SU-DHL-6 (cell line): ENCODE measurements around the gene SHOX.

ENCODE experiments used
- H2AFZ ChIP-seq: fragments of 200-600 bp; sonication (generic); 2 replicates; pipeline ENCODE4 v1.6.1; 2014; ENCODE audit warnings: low read depth, mild to moderate bottlenecking, moderate library complexity, mixed read lengths, antibody characterized with exemption, low read length; ENCODE audit not compliant: severe bottlenecking
- H3F3A ChIP-seq: fragments of 200-600 bp; shearing (Covaris generic); 2 replicates; pipeline ENCODE4 v1.6.0; 2016; ENCODE audit warnings: antibody characterized with exemption, mild to moderate bottlenecking; ENCODE audit not compliant: insufficient read depth
- H3K27ac ChIP-seq: fragments of 200-600 bp; sonication (generic); 2 replicates; pipeline ENCODE4 v1.5.1; 2016; ENCODE audit warnings: low read depth, mild to moderate bottlenecking, low read length, moderate library complexity, mixed read lengths
- H3K27me3 ChIP-seq: fragments of 200-600 bp; sonication (generic), shearing (Covaris generic); 2 replicates; pipeline ENCODE4 v1.6.0; 2014; ENCODE audit warnings: mild to moderate bottlenecking, low read length
- H3K36me3 ChIP-seq: fragments of 200-600 bp; sonication (generic); 2 replicates; pipeline ENCODE4 v1.6.1; 2014; ENCODE audit warnings: mild to moderate bottlenecking, low read length, mixed read lengths
- H3K4me2 ChIP-seq: fragments of 300-600, 200-600 bp; shearing (Covaris generic), sonication (generic); 2 replicates; pipeline ENCODE4 v1.6.0; 2014; ENCODE audit warnings: low read length, low read depth, mild to moderate bottlenecking; ENCODE audit not compliant: poor library complexity, severe bottlenecking
- H3K4me3 ChIP-seq: fragments of 200-600 bp; sonication (generic); 2 replicates; pipeline ENCODE4 v1.5.1; 2014; ENCODE audit warnings: antibody characterized with exemption, low read length, mild to moderate bottlenecking, mixed read lengths; ENCODE audit not compliant: insufficient read depth, poor library complexity, severe bottlenecking
- H3K79me2 ChIP-seq: fragments of 200-600 bp; sonication (generic); 2 replicates; pipeline ENCODE4 v1.6.1; 2014; ENCODE audit warnings: mild to moderate bottlenecking, low read length, moderate library complexity; ENCODE audit not compliant: insufficient read depth
- H3K9ac ChIP-seq: fragments of 200-600 bp; sonication (generic); 2 replicates; pipeline ENCODE4 v1.7.0; 2014; ENCODE audit warnings: mild to moderate bottlenecking, low read length
- H3K9me2 ChIP-seq: fragments of 200-600 bp; sonication (generic); replicated peaks from 2 replicates; pipeline ENCODE4 v1.6.1; 2014; ENCODE audit warnings: low read length; ENCODE audit not compliant: insufficient read depth
- H3K9me3 ChIP-seq: fragments of 200-600 bp; sonication (generic); 2 replicates; pipeline ENCODE4 v1.6.1; 2014; ENCODE audit warnings: low read length, mixed read lengths; ENCODE audit not compliant: insufficient read depth
- H4K20me1 ChIP-seq: fragments of 200-600 bp; sonication (generic); 2 replicates; pipeline ENCODE4 v1.6.1; 2014; ENCODE audit warnings: low read depth, mild to moderate bottlenecking, antibody characterized with exemption, low read length, moderate library complexity, mixed read lengths
- EZH2phosphoT487 ChIP-seq: fragments of 200-600 bp; sonication (generic), shearing (Covaris generic); conservative IDR thresholded peaks from 2 replicates; pipeline ENCODE4 v1.6.1; 2018; ENCODE audit warnings: mild to moderate bottlenecking, antibody characterized with exemption, low read length, moderate library complexity, mixed read lengths
- TF ChIP-seq, protein P1 (sequence below): fragments of 200-600 bp; sonication (generic); IDR thresholded peaks from one replicate; pipeline ENCODE4 v1.5.1; 2017; ENCODE audit warnings: antibody characterized with exemption, mild to moderate bottlenecking, low read length, moderate library complexity; ENCODE audit not compliant: insufficient read depth, poor library complexity, severe bottlenecking

Gene SHOX

DNA sequence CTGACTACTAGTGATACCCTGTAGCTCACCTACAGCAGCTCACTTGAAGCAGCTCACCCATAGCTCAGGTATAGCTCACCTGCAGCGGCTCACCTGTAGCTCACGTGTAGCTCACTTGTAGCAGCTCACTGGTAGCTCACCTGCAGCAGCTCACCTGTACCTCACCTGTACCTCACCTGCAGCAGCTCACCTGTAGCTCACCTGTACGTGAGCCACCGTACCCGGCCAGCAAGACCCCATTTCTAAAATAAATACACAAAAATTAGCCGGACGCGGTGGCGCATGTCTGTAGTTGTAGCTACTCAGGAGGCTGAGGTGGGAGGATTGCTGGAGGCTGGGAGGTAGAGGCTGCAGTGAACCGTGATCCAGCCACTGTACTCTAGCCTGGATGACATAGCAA is 30.6 kb downstream of the SHOX start:
- no peaks in the 10 kb centered on the region for H3F3A ChIP-seq
- H3K27ac ChIP-seq, result no peak overlapping the region
- TF ChIP-seq, protein P1, sequence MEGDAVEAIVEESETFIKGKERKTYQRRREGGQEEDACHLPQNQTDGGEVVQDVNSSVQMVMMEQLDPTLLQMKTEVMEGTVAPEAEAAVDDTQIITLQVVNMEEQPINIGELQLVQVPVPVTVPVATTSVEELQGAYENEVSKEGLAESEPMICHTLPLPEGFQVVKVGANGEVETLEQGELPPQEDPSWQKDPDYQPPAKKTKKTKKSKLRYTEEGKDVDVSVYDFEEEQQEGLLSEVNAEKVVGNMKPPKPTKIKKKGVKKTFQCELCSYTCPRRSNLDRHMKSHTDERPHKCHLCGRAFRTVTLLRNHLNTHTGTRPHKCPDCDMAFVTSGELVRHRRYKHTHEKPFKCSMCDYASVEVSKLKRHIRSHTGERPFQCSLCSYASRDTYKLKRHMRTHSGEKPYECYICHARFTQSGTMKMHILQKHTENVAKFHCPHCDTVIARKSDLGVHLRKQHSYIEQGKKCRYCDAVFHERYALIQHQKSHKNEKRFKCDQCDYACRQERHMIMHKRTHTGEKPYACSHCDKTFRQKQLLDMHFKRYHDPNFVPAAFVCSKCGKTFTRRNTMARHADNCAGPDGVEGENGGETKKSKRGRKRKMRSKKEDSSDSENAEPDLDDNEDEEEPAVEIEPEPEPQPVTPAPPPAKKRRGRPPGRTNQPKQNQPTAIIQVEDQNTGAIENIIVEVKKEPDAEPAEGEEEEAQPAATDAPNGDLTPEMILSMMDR, result no peak
- TF ChIP-seq EZH2phosphoT487, result no peak
- H4K20me1 ChIP-seq, result no peaks in the 10 kb centered on the region
- no peak overlapping the region for H3K4me3 ChIP-seq
- H3K36me3 ChIP-seq, result no peaks in the 10 kb centered on the region
- no peaks in the 10 kb centered on the region for H3K27me3 ChIP-seq
- no peak overlapping the region for H2AFZ ChIP-seq
- H3K4me2 ChIP-seq, result no peak overlapping the region
- no peaks in the 10 kb centered on the region for H3K79me2 ChIP-seq
- H3K9me3 ChIP-seq, result no peaks in the 10 kb centered on the region
- H3K9ac ChIP-seq, result no peak overlapping the region
- H3K9me2 ChIP-seq, result no peaks in the 10 kb centered on the region

DNA sequence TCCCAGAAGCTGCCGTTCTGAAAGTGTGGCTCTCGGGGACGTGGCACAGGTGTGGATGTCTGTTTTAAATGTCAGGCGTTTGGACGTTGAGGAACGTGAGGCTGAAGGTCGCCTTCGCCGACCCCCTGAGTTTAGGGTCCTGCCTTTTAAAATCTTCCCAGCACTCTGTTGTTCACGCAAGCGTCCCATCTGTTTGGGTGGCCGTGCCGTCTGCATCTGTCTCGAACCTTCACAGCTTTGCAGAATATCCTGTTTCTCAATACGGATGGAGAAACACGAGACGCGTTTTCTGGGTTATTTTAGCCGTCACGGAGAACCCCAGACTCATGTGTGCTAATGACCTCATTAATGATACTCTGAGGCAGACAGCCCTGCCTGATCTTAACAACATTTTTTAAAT is 31.5 kb downstream of the SHOX start:
- no peaks in the 10 kb centered on the region for H3K9me2 ChIP-seq
- no peak for TF ChIP-seq EZH2phosphoT487
- TF ChIP-seq, protein P1, result no peak
- no peak overlapping the region for H3K4me3 ChIP-seq
- no peaks in the 10 kb centered on the region for H3K27me3 ChIP-seq
- H3K9me3 ChIP-seq, result no peaks in the 10 kb centered on the region
- no peaks in the 10 kb centered on the region for H3K79me2 ChIP-seq
- H3F3A ChIP-seq, result no peaks in the 10 kb centered on the region
- no peak overlapping the region for H3K27ac ChIP-seq
- no peaks in the 10 kb centered on the region for H4K20me1 ChIP-seq
- no peak overlapping the region for H3K4me2 ChIP-seq
- H3K9ac ChIP-seq, result no peak overlapping the region
- H2AFZ ChIP-seq, result no peak overlapping the region
- no peaks in the 10 kb centered on the region for H3K36me3 ChIP-seq

- no peaks in the 10 kb centered on the region for H3K79me2 ChIP-seq
- no peak overlapping the region for H3K9ac ChIP-seq
- H3K4me2 ChIP-seq, result no peak overlapping the region
- no peaks in the 10 kb centered on the region for H3K9me2 ChIP-seq
- H3K27ac ChIP-seq, result no peak overlapping the region
- no peaks in the 10 kb centered on the region for H3K9me3 ChIP-seq
- no peaks in the 10 kb centered on the region for H4K20me1 ChIP-seq
- no peaks in the 10 kb centered on the region for H3F3A ChIP-seq
- no peak overlapping the region for H3K4me3 ChIP-seq
- H3K27me3 ChIP-seq, result no peaks in the 10 kb centered on the region
- TF ChIP-seq EZH2phosphoT487, result no peak
- TF ChIP-seq, protein P1, result no peak
- H3K36me3 ChIP-seq, result no peaks in the 10 kb centered on the region
- H2AFZ ChIP-seq, result no peak overlapping the region
These were observed 33.2 kb downstream of the SHOX start for GRCh38 chrX:663841-664240.
